ENCODE data around the gene ACOX2. TPM values are rescaled to one million over a fixed set of nuclear protein-coding genes. Genes with fewer than 3 reads are reported as not detected.

The ACOX2 gene
- total and polyA plus RNA-seq, 2 of the 13 experiments (the other 11 are each of a cell fraction or from before 2014, with no cell fraction given) = 42.6 to 98.5 TPM

GRCh38 chr3:58536501-58537411, at the start of gene ACOX2 (continued):
- no peak for TF ChIP-seq CSRNP1 (CRISPR knock-in tag; IDR thresholded peaks at IDR 0.05)
- peak; percentile 71; the same call in 1 of the 2 replicates for TF ChIP-seq ZNF790 (CRISPR knock-in tag; IDR thresholded peaks at IDR 0.05; ENCODE audit: borderline replicate concordance)
- no peak for TF ChIP-seq HMGXB3 (CRISPR knock-in tag; IDR thresholded peaks at IDR 0.05; ENCODE audit: borderline replicate concordance)
- TF ChIP-seq ZNF441 (CRISPR knock-in tag; IDR thresholded peaks at IDR 0.05; ENCODE audit: borderline replicate concordance) = no peak
- TF ChIP-seq DRAP1 (CRISPR knock-in tag; IDR thresholded peaks at IDR 0.05) = no peak
- TF ChIP-seq ZSCAN9 (CRISPR knock-in tag; IDR thresholded peaks at IDR 0.05; ENCODE audit: borderline replicate concordance) = no peak
- no peak for TF ChIP-seq ZNF12 (CRISPR knock-in tag; IDR thresholded peaks at IDR 0.05)
- no peak for TF ChIP-seq ZSCAN31 (CRISPR knock-in tag; IDR thresholded peaks at IDR 0.05; ENCODE audit: low read depth)
- TF ChIP-seq ZNF414 (CRISPR knock-in tag; IDR thresholded peaks at IDR 0.05) = no peak
- TF ChIP-seq SNAI1 (CRISPR knock-in tag; IDR thresholded peaks at IDR 0.05; ENCODE audit: borderline replicate concordance) = 0 out of 2 replicates have a peak, but pooled peaks have one; percentile 14
- TF ChIP-seq PTBP1 (IDR thresholded peaks at IDR 0.05; ENCODE audit: low read depth, low read length, poor library complexity, severe bottlenecking) = no peak
- peak; percentile 26; the same call in 1 of the 2 replicates for TF ChIP-seq SRY (CRISPR knock-in tag; IDR thresholded peaks at IDR 0.05)
- TF ChIP-seq, protein P1, sequence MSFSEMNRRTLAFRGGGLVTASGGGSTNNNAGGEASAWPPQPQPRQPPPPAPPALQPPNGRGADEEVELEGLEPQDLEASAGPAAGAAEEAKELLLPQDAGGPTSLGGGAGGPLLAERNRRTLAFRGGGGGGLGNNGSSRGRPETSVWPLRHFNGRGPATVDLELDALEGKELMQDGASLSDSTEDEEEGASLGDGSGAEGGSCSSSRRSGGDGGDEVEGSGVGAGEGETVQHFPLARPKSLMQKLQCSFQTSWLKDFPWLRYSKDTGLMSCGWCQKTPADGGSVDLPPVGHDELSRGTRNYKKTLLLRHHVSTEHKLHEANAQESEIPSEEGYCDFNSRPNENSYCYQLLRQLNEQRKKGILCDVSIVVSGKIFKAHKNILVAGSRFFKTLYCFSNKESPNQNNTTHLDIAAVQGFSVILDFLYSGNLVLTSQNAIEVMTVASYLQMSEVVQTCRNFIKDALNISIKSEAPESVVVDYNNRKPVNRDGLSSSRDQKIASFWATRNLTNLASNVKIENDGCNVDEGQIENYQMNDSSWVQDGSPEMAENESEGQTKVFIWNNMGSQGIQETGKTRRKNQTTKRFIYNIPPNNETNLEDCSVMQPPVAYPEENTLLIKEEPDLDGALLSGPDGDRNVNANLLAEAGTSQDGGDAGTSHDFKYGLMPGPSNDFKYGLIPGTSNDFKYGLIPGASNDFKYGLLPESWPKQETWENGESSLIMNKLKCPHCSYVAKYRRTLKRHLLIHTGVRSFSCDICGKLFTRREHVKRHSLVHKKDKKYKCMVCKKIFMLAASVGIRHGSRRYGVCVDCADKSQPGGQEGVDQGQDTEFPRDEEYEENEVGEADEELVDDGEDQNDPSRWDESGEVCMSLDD (CRISPR knock-in tag; IDR thresholded peaks at IDR 0.05; ENCODE audit: borderline replicate concordance) = no peak
- TF ChIP-seq ZNF30 (CRISPR knock-in tag; IDR thresholded peaks at IDR 0.05) = 0 out of 2 replicates have a peak, but pooled peaks have one; percentile 30
- no peak for TF ChIP-seq RBAK (CRISPR knock-in tag; IDR thresholded peaks at IDR 0.05)
- peak; percentile 27; the same call in 1 of the 2 replicates for TF ChIP-seq KDM5B (CRISPR knock-in tag; IDR thresholded peaks at IDR 0.05; ENCODE audit: borderline replicate concordance)
- no peak for TF ChIP-seq TMF1 (CRISPR knock-in tag; IDR thresholded peaks at IDR 0.05; ENCODE audit: low read depth)
- peak; percentile 82 for TF ChIP-seq PHF8 (CRISPR knock-in tag; IDR thresholded peaks at IDR 0.05)
- TF ChIP-seq POLR2A (IDR thresholded peaks at IDR 0.05; ENCODE audit: insufficient read depth in 1 of 2, low read depth in 2 of 2, low read length in 2 of 2) = peak; percentile 62 to 71
